Neural progenitor cell (in vitro differentiated cells): ENCODE results near the gene SOCS2. TPM values are rescaled to one million over a fixed set of nuclear protein-coding genes. Genes with fewer than 3 reads are reported as not detected.

Experiments used
- DNase-seq: peaks from one replicate; pipeline ENCODE4 v3.0.0-alpha.2; 2016; ENCODE audit warnings: low spot score
- H2AFZ ChIP-seq: fragments of 200-600 bp; sonication (generic); replicated peaks from 2 replicates; pipeline ENCODE4 v1.6.1; 2016; ENCODE audit warnings: antibody characterized with exemption
- H3F3A ChIP-seq: fragments of 200-600 bp; sonication (generic); 2 replicates; pipeline ENCODE4 v1.6.1; 2016; ENCODE audit warnings: antibody characterized with exemption, low read depth
- H3K27ac ChIP-seq: fragments of 200-600 bp; sonication (generic); 2 replicates; pipeline ENCODE4 v1.5.1; 2016; ENCODE audit warnings: mild to moderate bottlenecking
- H3K27me3 ChIP-seq: fragments of 200-600 bp; sonication (generic); 2 replicates; pipeline ENCODE4 v1.6.1; 2016; ENCODE audit warnings: mild to moderate bottlenecking, moderate library complexity
- H3K36me3 ChIP-seq: fragments of 200-600 bp; sonication (generic); 2 replicates; pipeline ENCODE4 v1.5.1; 2016
- H3K4me1 ChIP-seq: fragments of 200-600 bp; sonication (generic); 2 replicates; pipeline ENCODE4 v1.6.1; 2016; ENCODE audit warnings: mixed run types
- H3K4me2 ChIP-seq: fragments of 200-600 bp; sonication (generic); 2 replicates; pipeline ENCODE4 v1.6.1; 2016
- H3K4me3 ChIP-seq: fragments of 200-600 bp; sonication (generic); 2 replicates; pipeline ENCODE4 v1.5.1; 2016
- H3K79me2 ChIP-seq: fragments of 200-600 bp; sonication (generic); 2 replicates; pipeline ENCODE4 v1.6.1; 2016; ENCODE audit warnings: low read depth
- H3K9ac ChIP-seq: fragments of 200-600 bp; sonication (generic); 2 replicates; pipeline ENCODE4 v1.6.1; 2016
- H3K9me3 ChIP-seq: fragments of 200-600 bp; sonication (generic); 2 replicates; pipeline ENCODE4 v1.5.1; 2016; ENCODE audit warnings: low read depth
- H4K20me1 ChIP-seq: fragments of 200-600 bp; sonication (generic); 2 replicates; pipeline ENCODE4 v1.6.1; 2016; ENCODE audit warnings: low read depth
- H3K27ac Mint-ChIP-seq: 3 replicates; pipeline ENCODE4 v1.8.0; 2021; ENCODE audit warnings: mixed read lengths
- H3K27me3 Mint-ChIP-seq: 2 replicates; pipeline ENCODE4 v1.8.0; 2022; ENCODE audit warnings: low read depth, mild to moderate bottlenecking, inconsistent platforms, moderate library complexity, mixed read lengths; ENCODE audit not compliant: insufficient read depth
- H3K36me3 Mint-ChIP-seq: 3 replicates; pipeline ENCODE4 v1.8.0; 2021; ENCODE audit warnings: mixed read lengths
- H3K4me1 Mint-ChIP-seq: 3 replicates; pipeline ENCODE4 v1.8.0; 2021; ENCODE audit warnings: mixed read lengths
- H3K4me3 Mint-ChIP-seq: 3 replicates; pipeline ENCODE4 v1.8.0; 2021; ENCODE audit warnings: mild to moderate bottlenecking, moderate library complexity, mixed read lengths
- H3K9me3 Mint-ChIP-seq: 3 replicates; pipeline ENCODE4 v1.8.0; 2020; ENCODE audit warnings: mixed read lengths
- CTCF ChIP-seq: fragments of 200-600 bp; sonication (generic); IDR thresholded peaks from 2 replicates; pipeline ENCODE4 v1.5.1; 2017; ENCODE audit warnings: antibody characterized with exemption, mild to moderate bottlenecking
- EZH2 ChIP-seq: fragments of 200-600 bp; sonication (generic); IDR thresholded peaks from 2 replicates; pipeline ENCODE4 v1.6.1; 2017; ENCODE audit warnings: antibody characterized with exemption, mild to moderate bottlenecking, moderate library complexity
- EZH2phosphoT487 ChIP-seq: fragments of 200-600 bp; sonication (generic); IDR thresholded peaks from 2 replicates; pipeline ENCODE4 v1.6.1; 2017; ENCODE audit warnings: antibody characterized with exemption
- total RNA-seq: library from RNA; depleted of rRNA; stranded (reverse); fragments of >200 nt; gene quantifications from 2 replicates; pipeline ENCODE4 v1.2.3, GENCODE V29; 2015; ENCODE audit warnings: low replicate concordance

SOCS2 gene
- total RNA-seq, 1 donor from 2014 or later, result 4.9 TPM

- no peaks in the 10 kb centered on the region for H3K36me3 Mint-ChIP-seq
- Histone ChIP-seq H3K9ac (no peak overlapping the region), H3K27ac (no peak overlapping the region), H3K27me3 (peaks cover 14% of the 10 kb centered on the region), H3K79me2 (no peaks in the 10 kb centered on the region), H3F3A (no peaks in the 10 kb centered on the region), H3K36me3 (no peaks in the 10 kb centered on the region), H3K9me3 (no peaks in the 10 kb centered on the region), H2AFZ (no peak overlapping the region), H4K20me1 (no peaks in the 10 kb centered on the region), H3K4me2 (no peak overlapping the region), H3K4me1 (no peaks in the 10 kb centered on the region), H3K4me3 (no peak overlapping the region)
- no peak for DNase-seq
- H3K4me1 Mint-ChIP-seq, result no peaks in the 10 kb centered on the region
- no peaks in the 10 kb centered on the region for H3K27me3 Mint-ChIP-seq
- H3K4me3 Mint-ChIP-seq, result no peak overlapping the region
- no peak for TF ChIP-seq EZH2phosphoT487
- H3K27ac Mint-ChIP-seq, result no peak overlapping the region
- H3K9me3 Mint-ChIP-seq, result no peaks in the 10 kb centered on the region
Measured at GRCh38 chr12:93597608-93598007, 25.1 kb downstream of the SOCS2 start.

GRCh38 chr12:93599192-93599591 is 26.7 kb downstream of the SOCS2 start:
- Histone ChIP-seq H3K36me3 (no peaks in the 10 kb centered on the region), H3K9ac (no peak overlapping the region), H3K27me3 (no peaks in the 10 kb centered on the region), H2AFZ (no peak overlapping the region), H3K4me3 (no peak overlapping the region), H3K4me1 (no peaks in the 10 kb centered on the region), H3K9me3 (no peaks in the 10 kb centered on the region), H3K79me2 (no peaks in the 10 kb centered on the region), H4K20me1 (no peaks in the 10 kb centered on the region), H3K27ac (no peak overlapping the region), H3K4me2 (no peak overlapping the region), H3F3A (no peaks in the 10 kb centered on the region)
- no peaks in the 10 kb centered on the region for H3K36me3 Mint-ChIP-seq
- no peaks in the 10 kb centered on the region for H3K4me1 Mint-ChIP-seq
- no peak for DNase-seq
- no peak for TF ChIP-seq EZH2phosphoT487
- TF ChIP-seq EZH2, result no peak
- no peak for TF ChIP-seq CTCF
- no peaks in the 10 kb centered on the region for H3K27me3 Mint-ChIP-seq
- H3K4me3 Mint-ChIP-seq, result no peak overlapping the region
- no peaks in the 10 kb centered on the region for H3K9me3 Mint-ChIP-seq
- H3K27ac Mint-ChIP-seq, result no peak overlapping the region

- no peaks in the 10 kb centered on the region for H3K4me1 Mint-ChIP-seq
- H3F3A ChIP-seq, result no peaks in the 10 kb centered on the region
- no peaks in the 10 kb centered on the region for H3K27me3 ChIP-seq
- H3K27ac Mint-ChIP-seq, result no peak overlapping the region
- no peak overlapping the region for H3K4me3 Mint-ChIP-seq
- no peaks in the 10 kb centered on the region for H3K9me3 ChIP-seq
- H3K36me3 Mint-ChIP-seq, result no peaks in the 10 kb centered on the region
- H3K4me1 ChIP-seq, result no peaks in the 10 kb centered on the region
- DNase-seq, result no peak
- H3K36me3 ChIP-seq, result no peaks in the 10 kb centered on the region
- no peaks in the 10 kb centered on the region for H4K20me1 ChIP-seq
- TF ChIP-seq EZH2phosphoT487 (no peak), EZH2 (no peak), CTCF (no peak)
- H3K27ac ChIP-seq, result no peak overlapping the region
- no peaks in the 10 kb centered on the region for H3K27me3 Mint-ChIP-seq
- H3K79me2 ChIP-seq, result no peaks in the 10 kb centered on the region
- no peak overlapping the region for H3K4me3 ChIP-seq
- H3K4me2 ChIP-seq, result no peak overlapping the region
- H3K9me3 Mint-ChIP-seq, result no peaks in the 10 kb centered on the region
- no peak overlapping the region for H2AFZ ChIP-seq
- no peak overlapping the region for H3K9ac ChIP-seq
Measured at GRCh38 chr12:93601591-93601990, 29.1 kb downstream of the SOCS2 start.

GRCh38 chr12:93602897-93603668 is 30.6 kb downstream of the SOCS2 start:
- DNase-seq, result no peak
- H3K9me3 ChIP-seq, result no peaks in the 10 kb centered on the region
- no peaks in the 10 kb centered on the region for H3K79me2 ChIP-seq
- no peaks in the 10 kb centered on the region for H3F3A ChIP-seq
- H4K20me1 ChIP-seq, result no peaks in the 10 kb centered on the region
- Mint-ChIP-seq H3K4me3 (no peak overlapping the region), H3K4me1 (no peaks in the 10 kb centered on the region), H3K27ac (no peak overlapping the region), H3K9me3 (no peaks in the 10 kb centered on the region), H3K27me3 (no peaks in the 10 kb centered on the region), H3K36me3 (no peaks in the 10 kb centered on the region)
- TF ChIP-seq CTCF, result no peak
- no peak overlapping the region for H3K9ac ChIP-seq
- no peaks in the 10 kb centered on the region for H3K4me1 ChIP-seq
- H3K27ac ChIP-seq, result no peak overlapping the region
- H3K36me3 ChIP-seq, result no peaks in the 10 kb centered on the region
- H2AFZ ChIP-seq, result peak overlapping the region; percentile 56
- H3K4me3 ChIP-seq, result no peak overlapping the region
- H3K27me3 ChIP-seq, result no peaks in the 10 kb centered on the region
- no peak overlapping the region for H3K4me2 ChIP-seq
